IPS DF 4.7 (cell line): ENCODE measurements around the gene RAPGEF1.

Experiments used
- DNase-seq: peaks from one replicate; pipeline ENCODE4 v3.0.0-alpha.2; 2013; ENCODE audit warnings: low spot score; ENCODE audit errors: extremely low read depth

RAPGEF1 gene

DNA sequence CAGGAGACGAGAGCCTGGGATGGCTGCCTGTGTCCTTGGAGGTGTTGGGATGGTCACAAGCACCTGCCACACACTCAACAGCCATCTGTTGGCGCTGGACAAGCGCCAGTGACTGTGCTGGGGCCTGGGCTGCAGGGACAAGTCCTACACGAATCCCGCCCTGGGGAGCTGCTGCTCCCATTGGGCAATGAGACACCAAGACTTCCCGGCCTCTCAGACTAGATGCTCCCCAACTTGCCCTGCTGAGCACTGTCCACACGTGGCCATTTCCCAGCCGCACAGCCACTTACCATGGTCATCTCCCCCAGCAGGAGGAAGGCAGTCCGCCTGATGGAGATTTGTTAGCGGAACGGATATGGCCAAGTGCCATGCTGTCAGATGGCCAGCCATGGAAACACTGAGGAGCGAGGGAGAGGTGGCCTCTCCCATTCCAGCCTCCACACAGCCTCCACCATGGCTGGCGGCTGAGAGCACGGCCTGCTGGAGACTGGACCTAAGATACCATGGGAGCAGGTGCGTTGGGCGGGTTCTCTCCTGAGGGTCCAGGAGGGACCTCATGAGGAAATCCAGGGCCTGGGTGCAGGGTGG, 150.7 kb downstream of the RAPGEF1 start:
- DNase-seq = no peak

DNA sequence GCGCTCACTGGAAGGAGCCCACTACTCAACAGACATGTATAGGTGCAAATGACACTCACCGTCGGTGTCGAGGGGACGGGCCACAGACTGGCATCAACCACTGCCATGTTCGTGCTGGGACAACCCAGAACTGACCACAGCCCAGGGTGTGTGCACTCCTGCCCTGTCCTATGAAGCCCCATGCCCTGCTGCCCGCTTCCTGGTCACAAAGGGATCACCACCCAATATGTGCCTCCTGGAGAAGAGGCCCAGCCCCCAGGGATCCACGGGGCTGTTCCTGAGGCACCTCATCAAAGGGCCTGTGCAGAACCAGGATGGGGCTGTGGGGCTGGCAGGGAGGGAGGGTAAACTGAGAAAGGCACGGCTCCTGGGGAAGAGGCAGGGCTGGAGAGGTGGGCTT, 151.5 kb downstream of the RAPGEF1 start:
- no peak for DNase-seq

DNA sequence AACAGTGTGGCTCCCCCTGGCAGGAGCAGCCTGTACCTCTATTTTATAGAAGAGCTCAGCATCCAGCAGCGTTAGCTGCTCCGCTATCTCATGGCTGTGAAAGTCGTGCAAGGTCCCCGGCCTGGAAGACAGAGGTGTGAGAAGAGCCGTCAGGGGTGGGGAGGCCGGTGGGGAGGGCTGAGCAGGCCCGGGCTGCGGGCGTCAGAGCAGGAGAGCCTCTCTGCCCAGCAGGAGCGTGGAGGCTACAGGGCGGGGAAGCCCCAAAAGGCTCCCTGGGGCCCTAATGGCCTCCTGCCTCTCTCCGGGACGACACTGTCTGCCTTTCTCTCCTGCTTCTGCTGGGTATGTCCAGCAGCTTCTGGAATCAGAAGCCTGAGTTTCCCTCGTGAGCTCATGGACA, 152.0 kb downstream of the RAPGEF1 start:
- DNase-seq = no peak

DNA sequence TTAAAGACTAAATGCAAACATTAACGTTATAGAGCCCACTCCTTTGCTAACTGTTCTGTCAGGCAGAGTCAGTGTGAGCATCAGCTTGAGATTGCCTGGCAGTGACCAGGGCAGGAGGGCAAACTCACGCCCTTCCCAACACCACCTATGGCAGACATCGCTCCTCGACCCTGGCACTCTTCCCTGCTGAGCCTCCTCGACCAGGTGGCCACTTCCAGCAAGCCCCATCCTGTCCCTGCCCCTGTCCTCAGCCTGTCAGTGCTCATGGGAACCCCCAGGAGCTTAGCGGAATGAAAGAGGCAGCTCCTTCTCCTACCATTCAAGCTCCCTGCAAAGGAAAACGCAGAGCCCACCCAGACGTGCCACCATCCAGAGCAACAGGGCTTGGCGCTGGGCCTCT, 152.5 kb downstream of the RAPGEF1 start:
- no peak for DNase-seq

DNA sequence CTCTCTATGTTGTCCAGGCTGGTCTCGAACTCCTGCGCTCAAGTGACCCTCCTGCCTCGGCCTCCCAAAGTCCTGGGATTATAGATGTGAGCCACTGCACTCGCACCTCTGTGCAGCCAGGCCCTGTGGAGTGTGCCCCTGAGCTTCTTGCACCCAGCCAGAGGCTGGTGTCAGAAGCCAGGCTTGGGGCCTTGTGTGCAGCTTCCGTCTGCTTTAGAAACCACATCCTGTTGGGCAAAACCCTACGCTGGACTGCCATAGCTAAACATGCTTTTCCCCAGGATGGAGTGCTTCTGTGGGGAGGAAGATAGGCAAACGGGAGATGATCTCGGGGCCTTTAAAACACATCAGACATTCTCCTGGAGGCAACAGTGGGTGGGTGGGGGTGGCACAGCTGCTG, 154.5 kb downstream of the RAPGEF1 start:
- no peak for DNase-seq

DNA sequence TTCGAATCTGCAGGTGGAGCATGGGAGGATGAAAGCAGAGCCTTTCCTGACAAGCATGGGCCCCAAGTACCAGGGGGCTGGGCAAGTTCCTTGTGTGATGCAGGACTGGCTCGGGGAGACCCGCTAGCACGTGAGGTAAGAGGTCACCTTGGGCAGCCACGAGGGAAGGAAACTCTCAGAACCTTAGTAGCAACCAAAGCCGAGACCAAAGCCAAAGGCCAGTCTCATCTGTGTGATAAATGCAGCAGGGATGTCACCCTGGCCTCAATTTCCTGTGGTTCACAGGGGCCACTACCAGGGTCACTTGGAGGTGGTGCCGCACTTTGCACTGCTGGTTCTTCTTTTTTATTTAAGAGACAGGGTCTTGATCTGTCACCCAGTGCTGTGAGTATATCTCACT, 155.0 kb downstream of the RAPGEF1 start:
- no peak for DNase-seq

DNA sequence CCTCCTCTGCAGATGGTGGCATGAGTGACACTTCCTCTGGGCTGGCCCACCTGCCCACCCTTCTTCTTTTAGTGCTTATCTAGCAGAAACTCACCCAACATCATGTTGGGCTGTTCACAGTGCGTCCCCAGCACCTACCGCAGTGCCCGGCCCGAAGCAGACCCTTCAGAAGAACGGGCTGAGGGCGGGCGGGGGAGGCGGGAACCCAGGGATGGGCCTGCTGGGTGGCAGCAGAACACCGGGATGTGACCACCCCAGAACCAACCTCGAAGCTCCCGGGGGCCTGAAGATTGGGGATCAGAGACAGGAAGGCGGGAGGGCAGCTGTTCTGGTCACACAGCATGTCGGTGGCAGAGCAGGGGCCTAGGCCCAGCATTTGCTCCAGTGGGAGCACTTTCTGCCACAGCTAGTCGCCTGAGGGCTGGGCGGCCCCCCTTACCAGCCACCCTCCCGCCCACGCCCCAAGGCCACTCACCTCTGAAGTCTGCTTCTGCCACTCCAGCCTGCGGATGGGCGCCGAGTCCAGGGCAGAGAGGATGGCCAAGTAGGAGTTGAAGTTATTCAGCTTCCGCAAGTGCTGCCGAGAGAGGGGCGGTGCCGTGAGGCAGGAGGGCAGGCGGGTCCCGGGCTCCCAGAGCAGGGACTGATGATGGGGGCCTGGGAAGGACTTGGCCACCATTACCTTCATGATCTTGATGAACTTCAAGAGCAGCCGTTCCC, 155.9 kb downstream of the RAPGEF1 start:
- DNase-seq = no peak

DNA sequence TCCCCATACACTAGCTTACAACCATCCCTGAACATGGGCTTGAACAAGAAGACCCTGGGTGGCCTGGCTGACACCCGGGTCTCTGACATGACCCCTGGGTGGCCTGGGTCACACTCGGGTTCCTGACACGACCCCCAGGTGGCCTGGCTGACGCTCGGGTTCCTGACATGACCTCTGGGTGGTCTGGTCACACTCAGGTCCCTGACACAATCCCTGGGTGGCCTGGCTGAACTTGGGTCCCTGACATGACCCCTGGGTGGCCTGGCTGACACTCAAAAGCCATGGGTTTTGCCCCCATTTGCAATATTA, 156.6 kb downstream of the RAPGEF1 start:
- no peak for DNase-seq

DNA sequence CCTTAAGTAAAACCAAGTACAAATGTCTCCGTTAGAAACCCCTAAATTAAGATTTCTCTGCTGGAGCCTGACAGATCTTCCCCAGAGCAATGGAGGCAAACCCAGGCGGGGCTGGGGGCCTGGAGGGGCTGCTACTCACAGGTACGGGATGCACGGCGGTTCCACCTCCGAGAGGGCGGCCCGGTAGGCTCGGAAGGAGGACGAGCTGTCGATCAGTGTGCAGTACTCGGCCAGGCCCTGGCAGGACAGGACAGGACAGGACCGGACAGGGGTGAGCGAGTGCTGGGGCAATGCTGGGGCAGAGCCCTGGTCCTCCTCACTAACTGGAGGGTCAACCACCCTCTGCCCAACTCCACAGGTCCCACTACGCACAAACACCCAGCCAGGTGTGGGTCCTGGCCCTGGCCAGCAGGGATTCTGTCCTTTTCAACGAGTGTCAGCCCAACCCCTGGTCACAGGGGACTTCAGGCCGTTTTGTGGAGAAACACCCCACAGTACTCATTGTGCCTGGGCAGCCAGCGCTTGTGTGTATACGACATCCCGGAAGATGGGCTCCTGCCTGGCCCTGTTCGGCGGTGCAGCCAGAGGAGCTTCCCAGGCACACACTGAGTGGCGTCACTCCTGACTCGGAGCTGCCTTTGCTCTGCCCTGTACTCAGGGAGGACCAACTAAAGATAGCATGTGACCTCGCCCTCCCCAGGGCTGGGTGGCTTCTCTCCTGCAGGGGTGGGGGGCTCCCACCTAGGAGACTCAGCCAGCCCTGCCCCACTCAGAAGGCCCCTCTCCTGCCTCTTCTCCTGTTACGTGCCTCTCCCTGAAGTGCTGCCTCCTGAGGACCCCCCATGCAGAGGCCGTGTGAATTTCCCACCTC, 157.2 kb downstream of the RAPGEF1 start:
- DNase-seq = no peak

DNA sequence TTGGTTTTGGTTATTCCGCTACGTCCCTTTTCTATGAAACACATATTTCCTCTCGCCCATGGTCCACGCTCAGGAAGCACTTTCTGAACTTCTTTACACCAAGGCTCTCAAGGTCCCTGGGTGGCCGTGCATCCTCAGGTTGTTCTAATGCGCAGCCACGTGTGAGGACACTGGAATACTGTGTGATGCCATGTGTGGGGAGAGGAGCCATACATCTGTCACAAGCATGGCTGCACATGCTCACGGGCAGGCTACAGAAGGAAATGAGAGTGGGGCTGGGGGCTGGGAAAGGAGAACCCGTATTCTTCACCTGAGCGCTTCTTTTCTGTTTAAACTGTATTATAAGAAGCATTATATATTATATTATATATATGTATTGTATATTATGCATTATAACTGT, 157.8 kb downstream of the RAPGEF1 start:
- no peak for DNase-seq

DNA sequence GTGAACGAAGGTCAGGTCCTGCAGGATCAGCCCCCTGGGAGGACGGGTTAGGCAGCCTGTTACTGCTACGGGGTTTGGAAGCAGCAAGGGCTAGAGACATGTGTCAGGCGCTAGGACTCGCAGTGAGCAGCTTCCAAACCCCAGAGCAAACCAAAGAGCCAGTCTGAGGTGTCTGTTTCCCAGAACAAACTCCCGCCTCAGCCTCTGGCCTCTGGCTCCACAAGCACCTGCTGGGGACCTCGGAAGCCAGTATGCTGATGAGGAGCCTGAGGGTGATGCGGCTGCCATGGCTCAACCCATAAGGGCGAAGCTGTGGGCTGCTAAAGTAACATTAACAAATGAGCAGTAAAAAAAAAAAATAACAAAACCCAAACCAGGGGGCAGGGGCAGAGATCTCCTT, 159.5 kb downstream of the RAPGEF1 start:
- DNase-seq = no peak

DNA sequence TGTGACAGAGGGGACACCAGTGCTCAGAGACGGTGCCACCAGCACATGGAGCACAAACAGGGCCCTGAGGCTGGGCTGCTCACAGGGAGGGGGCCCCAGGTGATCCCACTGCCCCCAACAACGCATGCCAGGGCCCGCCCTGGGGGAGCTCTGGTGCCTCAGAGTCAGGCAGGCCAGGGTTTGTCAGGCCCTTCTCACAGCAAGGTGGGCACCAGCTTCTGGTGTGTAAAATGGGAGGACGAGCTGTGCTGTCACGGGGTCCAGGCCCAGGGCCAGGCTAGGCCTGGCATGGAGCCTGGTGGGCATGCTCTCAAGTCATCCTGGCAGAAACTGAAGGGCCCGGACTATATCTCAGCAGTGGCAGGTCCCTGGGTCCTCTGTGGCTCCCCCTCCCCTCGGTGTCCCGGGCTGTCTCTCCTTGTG, 160.1 kb downstream of the RAPGEF1 start:
- DNase-seq = no peak

DNA sequence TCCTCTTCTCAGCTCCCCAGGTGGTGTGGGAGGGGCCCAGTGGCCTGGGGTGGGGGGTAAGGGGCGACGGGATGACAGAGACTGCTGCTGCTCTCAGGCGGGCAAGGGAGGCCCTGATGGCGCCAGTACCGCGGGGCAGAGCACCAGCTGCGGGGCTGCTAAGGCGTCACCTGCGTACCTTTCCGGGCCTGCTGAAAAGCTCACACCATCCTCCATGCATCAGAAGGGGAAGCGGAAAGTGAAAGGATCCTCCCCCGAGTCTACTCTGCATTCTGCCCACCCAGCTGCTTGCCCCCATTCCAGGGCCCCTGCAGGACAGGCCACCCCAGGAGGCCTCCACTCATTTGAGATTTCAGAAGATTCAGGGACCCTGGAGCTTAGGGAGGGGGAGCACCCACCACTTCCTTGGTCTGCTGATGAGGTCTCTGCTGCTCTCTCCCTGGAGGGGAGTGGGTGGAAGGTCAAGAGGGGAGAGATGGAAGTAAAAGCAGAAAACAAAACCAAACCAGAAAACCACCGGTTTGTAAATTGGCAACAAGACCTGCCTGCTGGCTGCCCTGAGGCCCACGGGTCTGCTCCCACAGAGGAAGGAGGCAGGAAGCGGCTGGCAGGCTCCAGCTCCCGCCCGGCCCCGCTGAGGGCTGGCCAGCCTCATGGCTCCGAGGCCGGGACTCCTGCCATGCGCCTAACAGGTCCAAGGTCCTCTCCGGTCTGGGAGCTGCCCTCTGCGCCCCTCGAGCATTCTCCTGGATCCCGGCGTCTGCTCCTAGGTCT, 161.0 kb downstream of the RAPGEF1 start:
- no peak for DNase-seq

DNA sequence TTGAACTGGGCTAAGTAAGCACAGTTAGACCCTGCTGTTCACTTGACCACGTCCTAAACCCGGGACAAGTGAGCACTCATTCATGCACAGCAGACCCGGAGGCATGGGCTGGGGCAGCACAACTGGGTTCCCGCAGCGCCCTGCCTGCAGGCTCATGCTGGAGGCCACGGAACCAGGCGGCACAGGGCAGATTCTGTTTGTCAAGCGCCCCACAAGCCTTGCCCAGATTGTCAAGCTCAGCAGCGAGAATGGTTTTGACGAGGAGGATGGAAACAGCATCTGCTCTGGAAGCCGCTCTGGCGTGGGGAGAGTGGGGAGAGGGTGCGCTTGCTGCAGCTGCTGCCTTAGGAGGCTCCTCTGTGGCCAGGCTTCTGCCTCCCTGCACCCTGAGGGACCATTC, 161.9 kb downstream of the RAPGEF1 start:
- no peak for DNase-seq

DNA sequence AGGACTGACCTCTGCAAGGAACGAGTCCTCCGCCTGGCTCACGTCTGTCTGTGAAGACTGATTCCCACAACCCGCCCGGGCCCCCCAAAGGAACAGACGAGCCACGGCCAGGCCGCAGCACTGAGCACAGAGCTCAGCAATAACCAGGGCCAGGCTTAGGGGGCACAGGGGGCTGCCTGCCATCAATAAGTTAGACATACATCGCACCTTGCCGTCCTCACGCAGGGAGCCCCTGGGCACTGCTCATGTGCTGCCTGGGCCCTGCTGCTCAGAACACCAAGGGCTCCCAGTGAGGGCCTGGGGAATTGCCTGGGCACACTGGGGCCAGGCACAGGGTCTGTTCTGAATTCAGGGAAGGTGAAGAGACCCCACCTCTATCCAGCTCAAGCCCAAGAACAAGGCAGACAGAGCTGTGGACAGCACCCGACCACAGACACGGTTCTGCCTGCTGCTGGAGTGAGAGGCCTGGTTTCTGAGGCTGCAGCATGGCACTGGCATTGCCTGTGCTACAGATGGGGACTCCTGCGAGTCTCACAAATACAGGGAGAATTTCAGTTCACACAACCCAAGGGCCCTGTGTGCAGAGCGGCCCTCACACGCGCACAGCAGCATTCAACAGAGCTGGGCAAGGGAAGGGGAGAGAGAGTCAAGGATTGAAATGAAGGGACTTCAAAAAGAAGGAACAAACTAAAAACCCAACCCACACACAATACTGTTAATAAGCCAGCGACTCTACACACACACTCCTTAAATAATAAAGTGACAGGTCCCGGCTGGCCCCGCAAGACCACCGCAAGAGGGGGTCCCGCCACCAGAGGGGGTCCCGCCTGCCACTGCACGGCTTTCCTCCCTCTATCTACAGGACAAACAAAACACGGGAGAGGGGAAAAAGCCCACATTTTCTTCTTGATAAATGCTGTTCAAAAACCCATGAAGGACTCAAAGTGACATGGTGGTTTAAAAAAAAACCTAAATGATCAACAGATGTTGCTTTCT, 162.6 kb downstream of the RAPGEF1 start:
- DNase-seq = no peak

DNA sequence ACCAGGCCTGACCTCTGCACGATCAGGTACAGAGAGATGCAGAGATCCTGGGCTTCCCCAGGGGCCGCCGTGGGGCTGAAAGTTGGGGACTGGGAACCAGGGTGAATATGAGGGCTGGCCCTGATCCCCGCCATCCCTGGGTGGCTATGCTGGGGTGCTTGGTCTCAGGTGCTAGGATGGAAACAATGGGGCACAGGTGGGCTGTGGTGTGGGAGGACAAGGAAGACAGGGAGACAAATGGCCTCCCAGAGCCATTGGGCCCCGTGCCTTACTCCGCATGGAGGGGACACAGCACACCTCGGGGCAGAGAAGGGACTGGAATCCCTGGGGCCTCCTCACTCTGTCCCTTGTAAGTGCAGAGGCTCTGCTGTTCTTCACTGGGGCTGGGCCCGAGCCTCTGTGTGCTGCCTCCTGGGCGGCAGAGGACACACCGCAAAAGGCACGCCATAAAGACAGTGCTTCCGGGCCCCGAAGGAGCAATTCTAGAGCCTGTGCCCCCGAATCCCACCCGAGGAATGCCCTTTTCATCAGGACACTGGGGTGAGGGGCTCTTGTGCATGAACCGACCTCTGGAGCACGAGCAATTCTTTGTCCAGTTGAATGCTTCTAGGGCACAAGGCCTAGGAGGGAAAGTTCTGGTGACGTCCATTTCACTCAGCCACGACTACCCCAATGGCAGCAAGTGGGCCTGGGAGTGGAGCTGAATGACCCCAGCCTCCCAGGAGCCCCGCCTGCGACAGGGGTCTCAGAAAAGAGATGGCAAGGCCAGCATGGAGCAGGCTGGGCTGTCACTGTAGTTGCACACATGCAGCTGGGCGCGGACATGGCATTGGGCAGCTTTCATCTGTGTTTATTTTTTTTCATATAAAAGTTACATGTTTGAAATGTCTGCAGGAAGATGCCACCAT, 163.7 kb downstream of the RAPGEF1 start:
- DNase-seq = no peak

DNA sequence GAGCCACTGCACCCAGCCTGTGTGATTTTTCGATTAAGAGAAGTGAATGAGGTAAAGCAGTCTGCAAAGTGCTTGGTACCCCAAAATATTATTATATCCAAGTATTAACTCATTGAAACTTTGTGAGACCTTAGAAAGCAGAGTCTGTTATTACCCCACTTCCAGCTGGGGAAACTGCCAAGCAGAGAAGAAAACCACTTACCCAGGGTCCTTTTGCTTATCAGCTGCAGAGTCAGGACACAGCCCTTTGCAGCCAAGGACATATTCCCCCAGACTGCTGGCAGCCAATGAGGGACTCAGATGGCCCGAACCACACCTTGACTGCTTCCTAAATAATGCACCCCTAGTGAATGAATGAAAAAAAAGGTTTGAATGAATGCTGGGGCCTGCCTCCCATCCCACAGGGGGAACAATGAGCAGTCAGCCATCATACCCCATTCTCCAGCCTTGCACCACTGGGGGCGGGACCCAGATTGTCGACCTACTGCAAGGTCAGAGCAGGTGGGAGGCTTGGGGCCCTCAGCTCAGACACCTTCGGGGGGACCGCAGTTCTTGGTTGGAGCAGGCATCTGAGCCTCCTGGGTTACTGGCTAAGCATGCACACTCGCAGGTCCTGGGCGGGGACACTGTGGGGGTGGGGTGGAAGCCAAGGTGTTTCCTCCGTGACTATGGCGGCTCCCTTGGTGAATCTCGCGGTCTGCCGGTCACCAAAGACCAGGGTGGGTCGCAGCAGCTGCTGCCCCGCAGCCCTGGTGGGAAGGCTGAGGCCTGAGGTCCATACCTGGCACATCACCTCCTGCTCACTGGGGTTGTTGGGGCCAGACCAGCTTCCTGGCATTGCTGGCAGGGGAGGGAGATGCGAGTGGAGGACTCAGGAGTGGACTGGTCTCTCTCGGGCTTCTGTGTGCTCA, 164.9 kb downstream of the RAPGEF1 start:
- no peak for DNase-seq

DNA sequence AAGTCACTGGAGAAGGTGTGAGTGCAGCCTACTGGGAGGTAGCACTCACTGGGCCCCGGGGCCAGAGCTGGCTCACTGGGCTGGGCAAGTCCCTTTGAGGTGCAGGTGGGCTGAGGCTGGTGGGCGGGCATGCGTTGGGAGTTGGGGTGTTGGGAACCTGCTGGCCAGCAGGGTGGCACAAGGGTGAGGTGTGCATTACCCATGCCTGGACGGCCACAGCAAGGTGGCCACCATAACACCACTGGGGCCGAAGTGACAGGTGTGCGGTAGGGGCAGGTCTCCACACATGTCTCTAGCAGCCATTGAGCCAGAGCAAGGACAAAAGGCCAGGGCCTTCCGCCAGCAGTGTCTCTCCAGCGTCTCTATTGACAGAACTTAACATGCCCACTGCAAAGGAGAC, 172.0 kb downstream of the RAPGEF1 start:
- DNase-seq = no peak

DNA sequence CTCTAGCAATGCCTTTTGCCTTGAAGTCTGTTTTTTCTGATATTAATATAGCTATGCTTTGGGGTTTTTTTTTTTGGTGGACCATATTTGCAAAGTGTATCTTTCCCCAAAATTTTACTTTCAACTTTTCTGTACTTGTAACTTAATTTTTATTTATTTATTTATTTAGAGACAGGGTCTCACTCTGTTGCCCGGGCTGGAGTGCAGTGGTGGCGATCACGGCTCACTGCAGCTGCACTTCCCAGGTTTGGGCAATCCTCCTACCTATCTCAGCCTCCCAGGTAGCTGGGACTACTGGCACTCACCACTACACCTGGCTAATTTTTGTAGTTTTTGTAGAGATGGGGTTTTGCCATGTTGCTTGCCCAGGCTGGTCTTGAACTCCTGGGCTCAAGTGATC, 173.7 kb downstream of the RAPGEF1 start:
- DNase-seq = no peak
